ENCODE results near the gene CACNB3. TPM values are rescaled to one million over a fixed set of nuclear protein-coding genes. Genes with fewer than 3 reads are reported as not detected.
"Not testable (repeated sequence)": the region's sequence is repeated elsewhere in the genome, so short reads cannot be mapped to it uniquely, and the experiment has no call there.

The CACNB3 gene
- total RNA-seq, 1 experiment from 2014 or later: 9.1 TPM

- DNase-seq (ENCODE audit: low read depth): not testable (repeated sequence)
Observed at GRCh38 chr12:48854932-48855331, 36.6 kb downstream of the CACNB3 start.

- DNase-seq (ENCODE audit: low read depth): no peak
Observed at GRCh38 chr12:48856379-48856778, 38.1 kb downstream of the CACNB3 start.

DNA sequence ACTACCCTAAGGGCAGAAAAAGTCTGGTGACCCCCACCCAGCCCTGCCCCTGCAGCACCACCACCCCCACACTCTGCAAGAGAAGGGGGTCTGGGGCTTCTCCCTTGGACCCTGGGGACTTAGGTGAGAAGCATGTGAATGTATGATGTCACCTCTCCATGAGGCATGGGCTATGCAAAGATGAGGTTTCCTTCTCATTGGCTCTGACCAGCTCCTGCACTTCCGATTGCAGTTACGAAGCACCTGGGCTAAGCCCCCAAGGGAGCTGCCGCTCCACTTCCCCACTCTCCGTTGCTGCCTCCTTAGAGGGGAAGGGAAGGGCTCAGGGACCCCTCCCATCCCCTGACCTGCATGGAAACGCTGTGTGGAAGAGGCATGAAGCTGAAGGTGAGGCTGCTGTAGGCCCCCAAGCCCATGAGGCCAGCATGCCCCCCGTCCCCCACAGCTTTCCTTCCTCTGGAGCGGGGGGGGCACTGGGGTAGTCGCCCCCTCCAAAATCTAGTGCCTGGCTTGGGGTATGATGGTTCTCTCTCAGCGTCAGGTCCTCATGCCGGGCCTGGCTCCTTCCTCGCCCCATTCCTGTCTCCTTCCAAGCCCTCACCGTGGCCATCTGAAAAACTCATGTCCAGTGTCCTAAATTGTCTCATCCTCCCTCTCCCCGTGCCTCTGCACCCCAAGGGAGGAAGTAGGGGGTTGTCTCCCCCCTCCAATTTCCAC lies 39.1 kb downstream of the CACNB3 start:
- DNase-seq (ENCODE audit: low read depth): no peak

DNA sequence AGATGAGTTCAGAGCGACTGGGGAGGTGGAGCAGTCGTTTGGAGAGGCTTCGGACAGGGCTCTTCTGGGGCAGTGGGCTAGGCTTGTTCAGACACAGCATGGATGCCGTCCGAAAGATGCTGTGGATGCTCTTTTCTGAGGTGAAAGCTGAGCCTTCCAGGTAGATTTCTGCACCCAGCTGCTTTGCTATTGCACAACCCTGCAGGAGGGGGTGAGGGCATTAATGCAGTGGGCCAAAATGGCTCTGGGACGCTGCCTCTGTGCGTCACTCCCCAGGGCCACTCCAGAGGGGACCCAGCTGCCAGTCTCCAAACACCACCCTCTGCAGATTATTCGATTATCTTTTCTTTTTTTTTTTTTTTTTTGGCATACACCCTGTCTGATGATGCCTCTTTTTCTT lies 39.7 kb downstream of the CACNB3 start:
- no peak for DNase-seq (ENCODE audit: low read depth)

- no peak for DNase-seq (ENCODE audit: low read depth)
Observed at GRCh38 chr12:48859607-48860006, 41.3 kb downstream of the CACNB3 start.

DNA sequence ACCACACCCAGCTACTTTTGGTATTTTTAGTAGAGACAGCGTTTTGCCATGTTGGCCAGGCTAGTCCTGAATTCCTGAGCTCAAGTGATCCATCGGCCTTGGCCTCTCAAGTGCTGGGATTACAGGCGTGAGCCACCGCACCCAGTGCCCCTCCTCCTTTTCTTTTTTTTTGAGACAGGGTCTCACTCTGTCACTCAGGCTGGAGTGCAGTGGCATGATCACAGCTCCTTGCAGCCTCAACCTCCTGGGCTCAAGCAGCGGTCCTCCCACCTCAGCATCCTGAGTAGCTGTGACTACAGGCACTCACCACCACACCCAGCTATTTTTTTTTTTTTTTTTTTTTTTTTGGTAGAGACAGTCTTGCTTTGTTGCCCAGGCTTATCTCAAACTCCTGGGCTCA lies 41.9 kb downstream of the CACNB3 start:
- not testable (repeated sequence) for DNase-seq (ENCODE audit: low read depth)

GRCh38 chr12:48861111-48861510 lies 42.8 kb downstream of the CACNB3 start:
- no peak for DNase-seq (ENCODE audit: low read depth)

DNA sequence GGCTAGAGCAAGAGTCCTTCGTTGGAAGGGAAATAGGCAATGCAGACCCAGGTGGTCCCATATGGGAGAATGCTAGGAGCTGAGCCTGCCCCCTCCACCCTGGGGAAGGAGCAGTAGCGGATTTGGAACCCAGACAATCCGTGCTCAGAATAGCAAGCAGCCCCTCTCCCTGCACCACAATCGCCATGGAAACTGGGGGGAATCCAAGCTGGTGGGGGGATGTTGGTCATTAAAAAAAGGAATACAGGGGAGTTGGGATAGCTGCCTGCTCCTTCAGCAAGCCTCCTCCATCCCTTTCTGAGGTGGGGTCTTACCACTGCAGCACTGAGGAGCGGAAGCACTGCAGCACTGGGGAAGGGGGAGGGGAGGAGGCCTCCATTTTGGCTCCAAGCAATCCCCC lies 44.5 kb downstream of the CACNB3 start:
- no peak for DNase-seq (ENCODE audit: low read depth)

- DNase-seq (ENCODE audit: low read depth): no peak
Observed at GRCh38 chr12:48863291-48863690, 45.0 kb downstream of the CACNB3 start.

DNA sequence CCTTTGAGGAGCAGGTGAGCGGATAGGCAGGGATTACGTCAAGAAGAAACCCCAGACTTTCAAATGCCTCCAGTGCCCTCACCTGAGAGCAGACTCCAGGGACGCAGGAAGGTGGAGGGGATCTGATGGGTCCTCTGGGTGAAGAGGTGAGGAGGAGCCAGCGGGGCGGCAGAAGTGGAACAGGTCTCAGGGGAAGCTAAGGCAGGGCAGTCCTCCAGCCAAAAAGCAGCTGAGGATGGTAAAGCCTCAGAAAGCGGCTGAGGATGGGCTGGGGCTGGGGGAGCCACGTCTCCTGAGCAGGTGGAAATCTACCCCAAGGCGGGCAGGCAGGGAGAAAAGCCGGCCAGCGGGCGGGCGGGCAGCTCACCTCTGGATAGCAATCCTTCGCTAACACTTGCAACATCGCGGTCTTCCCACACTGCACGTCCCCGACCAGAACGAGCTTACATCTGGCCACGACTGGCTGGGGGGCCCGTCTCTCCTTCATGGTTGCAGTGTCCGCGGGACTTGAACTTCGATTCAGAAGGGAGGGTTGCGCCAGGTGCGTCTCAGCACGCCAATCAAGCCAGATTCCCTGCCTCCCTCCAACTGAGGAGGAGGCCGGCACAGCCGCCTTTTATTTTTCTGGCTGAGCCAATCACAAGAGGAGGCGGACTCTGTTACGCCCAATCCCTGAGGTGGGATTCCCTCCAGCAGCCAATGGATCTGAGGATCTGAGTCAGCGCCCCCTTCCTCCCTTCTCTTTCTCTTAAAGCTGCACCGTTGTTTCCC lies 47.2 kb downstream of the CACNB3 start, which contains the start of gene RND1:
Gene RND1 (minus strand): TSS at position 590 of the 771 bp plus-strand sequence. CDS start 103 bp downstream, at position 487.
- peak; percentile 95 for DNase-seq (ENCODE audit: low read depth)

- no peak for DNase-seq (ENCODE audit: low read depth)
Observed at GRCh38 chr12:48866052-48866711, 47.9 kb downstream of the CACNB3 start.

DNA sequence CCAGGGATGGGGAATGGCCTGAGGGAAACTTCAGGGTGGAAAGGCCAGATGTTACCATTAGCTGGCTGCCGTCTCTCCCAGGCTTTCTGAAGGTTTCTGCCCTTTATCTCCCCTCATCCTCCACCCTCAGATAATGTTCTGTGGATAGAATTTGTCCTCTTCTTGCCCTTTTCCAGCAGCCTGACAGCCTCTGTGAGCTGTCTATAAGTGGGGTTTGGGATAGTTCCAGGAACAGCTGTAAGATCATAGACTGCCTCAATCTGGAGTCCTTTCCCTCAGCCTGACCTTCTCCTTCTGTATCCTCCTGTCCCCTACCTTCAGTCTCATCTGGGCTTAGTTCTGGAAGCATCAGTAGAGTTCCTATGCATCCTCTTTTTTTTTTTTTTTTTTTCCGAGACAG lies 50.2 kb downstream of the CACNB3 start:
- no peak for DNase-seq (ENCODE audit: low read depth)

DNA sequence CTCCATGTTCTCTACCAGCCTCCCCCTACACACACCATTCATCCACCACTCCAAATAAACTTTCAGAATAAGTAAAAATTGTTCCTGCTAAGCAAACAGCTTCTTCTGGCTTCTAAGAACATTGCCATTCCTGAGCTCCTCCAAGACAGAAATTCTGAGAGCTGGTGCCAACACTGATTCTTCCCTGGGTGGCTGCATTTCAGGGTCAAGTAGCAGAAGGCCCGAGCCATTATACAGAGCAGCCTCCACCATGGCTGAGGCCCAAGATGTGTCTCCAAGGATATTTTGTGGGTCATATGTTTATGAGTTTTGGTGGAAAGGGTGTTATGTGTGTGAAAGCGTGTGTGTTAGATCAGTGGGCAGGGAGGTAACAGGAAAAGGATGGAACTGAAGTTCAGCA lies 50.9 kb downstream of the CACNB3 start:
- DNase-seq (ENCODE audit: low read depth): no peak

GRCh38 chr12:48873096-48873495 lies 54.8 kb downstream of the CACNB3 start:
- no peak for DNase-seq (ENCODE audit: low read depth)

- DNase-seq (ENCODE audit: low read depth): not testable (repeated sequence)
Observed at GRCh38 chr12:48873534-48873933, 55.2 kb downstream of the CACNB3 start.

DNA sequence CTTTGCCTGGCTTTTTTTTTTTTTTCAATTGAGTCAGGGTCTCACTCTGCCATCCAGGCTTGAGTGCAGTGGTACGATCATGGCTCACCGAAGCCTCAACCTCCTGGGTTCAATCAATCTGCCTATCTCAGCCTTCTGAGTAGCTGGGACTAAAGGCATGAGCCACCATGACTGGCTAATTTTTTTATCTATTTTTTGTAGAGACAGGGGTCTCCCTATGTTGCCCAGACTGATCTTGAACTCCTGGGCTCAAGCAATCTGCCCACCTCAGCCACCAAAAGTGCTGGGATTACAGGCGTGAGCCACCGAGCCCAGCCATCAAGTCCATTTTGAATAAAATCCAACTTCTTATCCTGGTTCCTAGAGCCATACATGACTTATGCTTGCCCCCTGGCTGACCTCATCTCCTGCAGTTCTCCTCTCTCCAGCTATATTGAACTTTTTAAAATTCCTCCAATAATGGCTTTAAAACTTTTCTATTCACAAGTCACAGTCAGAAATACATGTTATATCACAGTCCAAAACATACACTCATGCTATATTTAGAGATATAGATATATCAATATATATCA lies 57.7 kb downstream of the CACNB3 start:
- no peak for DNase-seq (ENCODE audit: low read depth)

Other genes with a start within 250 kb of the CACNB3 start
- not detected in 2 replicates for gene LALBA, start 248.4 kb upstream of the CACNB3 start, total RNA-seq (2014; rRNA removed; shearing (Covaris generic))
- gene KANSL2, start 136.3 kb upstream of the CACNB3 start, total RNA-seq (2014; rRNA removed; shearing (Covaris generic)): 114 and 119 TPM in 2 replicates
- 25.4 and 25.7 TPM in 2 replicates for gene CCNT1, start 101.8 kb upstream of the CACNB3 start, total RNA-seq (2014; rRNA removed; shearing (Covaris generic))
- 9.0 and 9.2 TPM in 2 replicates for gene ADCY6, start 29.4 kb upstream of the CACNB3 start, total RNA-seq (2014; rRNA removed; shearing (Covaris generic))
- 132 and 146 TPM in 2 replicates for gene DDX23, start 33.7 kb downstream of the CACNB3 start, total RNA-seq (2014; rRNA removed; shearing (Covaris generic))
- gene RND1, start 47.4 kb downstream of the CACNB3 start, total RNA-seq (2014; rRNA removed; shearing (Covaris generic)): 0.51 and 4.7 TPM in 2 replicates
- gene FKBP11, start 107.0 kb downstream of the CACNB3 start, total RNA-seq (2014; rRNA removed; shearing (Covaris generic)): 7.0 and 28.0 TPM in 2 replicates
- gene ARF3, start 139.0 kb downstream of the CACNB3 start, total RNA-seq (2014; rRNA removed; shearing (Covaris generic)): 69.3 and 118 TPM in 2 replicates
- gene WNT10B, start 153.2 kb downstream of the CACNB3 start, total RNA-seq (2014; rRNA removed; shearing (Covaris generic)): 0.63 TPM in 1 of 2 replicates, not detected in the other
- not detected in 2 replicates for gene WNT1, start 159.8 kb downstream of the CACNB3 start, total RNA-seq (2014; rRNA removed; shearing (Covaris generic))
- gene DDN, start 180.9 kb downstream of the CACNB3 start, total RNA-seq (2014; rRNA removed; shearing (Covaris generic)): 0.80 TPM in 1 of 2 replicates, not detected in the other
- gene PRKAG1, start 200.3 kb downstream of the CACNB3 start, total RNA-seq (2014; rRNA removed; shearing (Covaris generic)): 67.1 and 68.2 TPM in 2 replicates
- 10.3 and 11.0 TPM in 2 replicates for gene KMT2D, start 242.3 kb downstream of the CACNB3 start, total RNA-seq (2014; rRNA removed; shearing (Covaris generic))

Data from Daoy (cell line).